Stomach (tissue), 9 donors: ENCODE results near the gene C15orf39. TPM values are rescaled to one million over a fixed set of nuclear protein-coding genes. Genes with fewer than 3 reads are reported as not detected.

Source experiments
- DNase-seq, 2 donors: peaks; one replicate each; pipeline versions ENCODE4 v3.0.0 to v3.0.0-alpha.2; 2013 to 2019
- H3K27ac ChIP-seq, 5 donors: fragments of 200-600 bp in 4 of 5; sonication (generic) in 4 of 5; one replicate each; pipeline ENCODE4 v1.5.1; 2013 to 2019; ENCODE audit warnings: mild to moderate bottlenecking in 1 of 5, moderate library complexity in 1 of 5
- H3K27me3 ChIP-seq, 3 donors: fragments of 200-600 bp; sonication (generic); one replicate each; pipeline ENCODE4 v1.5.1; 2017 to 2019; ENCODE audit warnings: mixed run types in 1 of 3
- H3K36me3 ChIP-seq, 4 donors: fragments of 200-600 bp; sonication (generic); 1 replicate in 3 of 4; 2 replicates in 1 of 4; pipeline ENCODE4 v1.5.1; 2016 to 2019
- H3K4me1 ChIP-seq, 4 donors: fragments of 200-600 bp; sonication (generic); one replicate each; pipeline ENCODE4 v1.5.1; 2016 to 2019
- H3K4me3 ChIP-seq, 4 donors: fragments of 200-600 bp; sonication (generic) in 3 of 4; one replicate each; pipeline ENCODE4 v1.5.1; 2016 to 2019; ENCODE audit warnings: mild to moderate bottlenecking in 1 of 4
- H3K9me3 ChIP-seq, 4 donors: fragments of 200-600 bp; sonication (generic); one replicate each; pipeline ENCODE4 v1.5.1; 2016 to 2019
- CTCF ChIP-seq, 7 experiments: fragments of 450-650 bp in 4 of 7; fragments of 200-600 bp in 3 of 7; sonication (generic) in 3 of 7; IDR thresholded peaks; one replicate each; pipeline ENCODE4 v1.5.1; 2016 to 2019; ENCODE audit warnings: antibody characterized with exemption in 7 of 7, control low read depth in 2 of 7, mild to moderate bottlenecking in 1 of 7
- EP300 ChIP-seq: sonication (generic); formaldehyde crosslinking; IDR thresholded peaks from one replicate; pipeline ENCODE4 v1.6.1; 2017; ENCODE audit warnings: antibody characterized with exemption
- POLR2A ChIP-seq, 4 donors: fragments of 450-650 bp; IDR thresholded peaks; one replicate each; pipeline ENCODE4 v1.6.1; 2016; ENCODE audit warnings: antibody characterized with exemption in 4 of 4, control low read depth in 2 of 4, mild to moderate bottlenecking in 1 of 4, moderate library complexity in 1 of 4
- POLR2AphosphoS5 ChIP-seq, 3 donors: sonication (generic); formaldehyde crosslinking; IDR thresholded peaks; one replicate each; pipeline ENCODE4 v1.6.1; 2016; ENCODE audit warnings: antibody characterized with exemption in 3 of 3
- WGBS, 5 donors: extraction: QIAGEN DNeasy Blood & Tissue Kit in 3 of 5; methylation state at CpG; one replicate each; pipeline versions ENCODE4 v1.1.5 to v1.1.7; 2013 to 2018; 5-methylcytosine and 5-hydroxymethylcytosine counted together
- intact Hi-C: fragments of 100-400 bp; cut with DNase I; formaldehyde crosslinking; loops from one replicate; pipeline ENCODE4 v1.15.1; 2023; ENCODE audit warnings: low total_unique reads
- polyA plus RNA-seq, 3 donors: library from polyadenylated mRNA; stranded (reverse); fragments of 200-250 nt; gene quantifications; one replicate each; pipeline ENCODE4 v1.2.3, GENCODE V29; 2013
- total RNA-seq, 5 donors: library from RNA; depleted of rRNA; stranded (reverse); fragments of >200 nt; gene quantifications; one replicate each; pipeline versions ENCODE4 v1.1.0 to v1.2.3, GENCODE V29; 2014 to 2016
- donor health status: healthy with polysubstance abuse.
- donor health status: Bipolar disorder and iron deficiency.
- donor health status: healthy.

Gene C15orf39
- total and polyA plus RNA-seq, 8 donors = 3.1 to 29.1 (median 11.1) TPM

GRCh38 chr15:75185271-75186029, 16.2 kb upstream of the C15orf39 start:
- no peak for TF ChIP-seq CTCF (IDR thresholded peaks at IDR 0.05)
- no peak for TF ChIP-seq EP300
- no peak for TF ChIP-seq POLR2AphosphoS5 (IDR thresholded peaks at IDR 0.05)
- 67 to 83% (median 71%) methylated on average over 3 to 5 of the region's 5 CpGs for WGBS, 5 donors
- Histone ChIP-seq H3K4me1 (peaks cover 12 to 25% (median 23%) of the 10 kb centered on the region in 4 donors), H3K27me3 (no peaks in the 10 kb centered on the region), H3K4me3 (no peak overlapping the region), H3K9me3 (no peaks in the 10 kb centered on the region), H3K27ac (no peak overlapping the region), H3K36me3 (no peaks in the 10 kb centered on the region)
- DNase-seq = peak in 1 of 2 donors; percentile 3
- intact Hi-C loops = no loop called here

- WGBS, 5 donors = 85 to 100% (median 90%) methylated on average over 4 of the region's 4 CpGs
Observed at GRCh38 chr15:75186044-75186443, 15.6 kb upstream of the C15orf39 start.

GRCh38 chr15:75188499-75188898, 13.2 kb upstream of the C15orf39 start:
- no peak for TF ChIP-seq POLR2A (IDR thresholded peaks at IDR 0.05)
- no peak for TF ChIP-seq EP300
- TF ChIP-seq CTCF (IDR thresholded peaks at IDR 0.05) = no peak
- no peak for TF ChIP-seq POLR2AphosphoS5 (IDR thresholded peaks at IDR 0.05)
- no peak overlapping the region for H3K27ac ChIP-seq
- intact Hi-C loops = no loop called here

More at GRCh38 chr15:75186044-75186443, 15.6 kb upstream of the C15orf39 start:
- Histone ChIP-seq H3K36me3 (no peaks in the 10 kb centered on the region), H3K27me3 (no peaks in the 10 kb centered on the region), H3K4me1 (peaks cover 6 to 19% (median 17%) of the 10 kb centered on the region in 4 donors), H3K4me3 (no peak overlapping the region), H3K27ac (no peak overlapping the region), H3K9me3 (no peaks in the 10 kb centered on the region)
- DNase-seq = no peak
- TF ChIP-seq EP300 = no peak
- no peak for TF ChIP-seq CTCF (IDR thresholded peaks at IDR 0.05)
- no peak for TF ChIP-seq POLR2A (IDR thresholded peaks at IDR 0.05)
- TF ChIP-seq POLR2AphosphoS5 (IDR thresholded peaks at IDR 0.05) = no peak
- intact Hi-C loops = no loop called here

GRCh38 chr15:75191235-75191634, 10.4 kb upstream of the C15orf39 start:
- Histone ChIP-seq H3K36me3 (no peaks in the 10 kb centered on the region), H3K4me3 (no peak overlapping the region), H3K27ac (no peak overlapping the region), H3K4me1 (peaks cover 4 to 12% (median 10%) of the 10 kb centered on the region in 4 donors), H3K27me3 (peaks cover 0 to 18% (median 0%) of the 10 kb centered on the region in 3 donors), H3K9me3 (no peaks in the 10 kb centered on the region)
- intact Hi-C loops = no loop called here
- no peak for DNase-seq
- TF ChIP-seq POLR2A (IDR thresholded peaks at IDR 0.05) (no peak), CTCF (IDR thresholded peaks at IDR 0.05) (no peak), POLR2AphosphoS5 (IDR thresholded peaks at IDR 0.05) (no peak), EP300 (no peak)
- WGBS, 5 donors = 83 to 93% (median 88%) methylated on average over 2 of the region's 2 CpGs

More at GRCh38 chr15:75188499-75188898, 13.2 kb upstream of the C15orf39 start:
- WGBS, 5 donors = 90 to 92% (median 91%) methylated on average over 6 of the region's 6 CpGs; no CpG with 5 or more reads in 1 of the 5 donors
- Histone ChIP-seq H3K9me3 (no peaks in the 10 kb centered on the region), H3K36me3 (no peaks in the 10 kb centered on the region), H3K27me3 (peaks cover 0 to 7% (median 0%) of the 10 kb centered on the region in 3 donors), H3K4me3 (no peak overlapping the region), H3K4me1 (no peaks in the 10 kb centered on the region)
- peak in 1 of 2 donors; percentile 6 for DNase-seq
